Calu3 (cell line): ENCODE measurements around the gene ANO4. TPM values are rescaled to one million over a fixed set of nuclear protein-coding genes. Genes with fewer than 3 reads are reported as not detected.

Experiments used
- BruUV-seq: library from RNA; stranded (reverse); fragments of 400-500 nt; replicated peaks from 2 replicates; lab custom pipeline; 2021; lab: Mats Ljungman, UMichigan
- CTCF ChIA-PET: fragments of 300-600 bp; sonication (Branson Sonifier 250); formaldehyde crosslinking; loops from one replicate; lab custom pipeline; 2022; ENCODE audit warnings: antibody characterized with exemption; lab: Charles Lee
- DNase-seq: peaks from one replicate; pipeline ENCODE4 v3.0.0; 2022
- H3K27ac Mint-ChIP-seq: one replicate; pipeline ENCODE4 v1.8.0; 2022; ENCODE audit warnings: mixed read lengths; ENCODE audit not compliant: unreplicated experiment
- H3K27me3 Mint-ChIP-seq: one replicate; pipeline ENCODE4 v1.8.0; 2022; ENCODE audit warnings: mixed read lengths; ENCODE audit not compliant: unreplicated experiment
- H3K36me3 Mint-ChIP-seq: one replicate; pipeline ENCODE4 v1.8.0; 2022; ENCODE audit warnings: mild to moderate bottlenecking, moderate library complexity, mixed read lengths; ENCODE audit not compliant: insufficient read depth, unreplicated experiment
- H3K4me1 Mint-ChIP-seq: one replicate; pipeline ENCODE4 v1.8.0; 2022; ENCODE audit warnings: mild to moderate bottlenecking, low read depth, mixed read lengths; ENCODE audit not compliant: unreplicated experiment
- H3K4me3 Mint-ChIP-seq: one replicate; pipeline ENCODE4 v1.8.0; 2022; ENCODE audit warnings: mild to moderate bottlenecking, low read depth, moderate library complexity, mixed read lengths; ENCODE audit not compliant: unreplicated experiment
- H3K9me3 Mint-ChIP-seq: one replicate; pipeline ENCODE4 v1.8.0; 2022; ENCODE audit warnings: low read depth, mixed read lengths; ENCODE audit not compliant: unreplicated experiment
- intact Hi-C: fragments of 100-400 bp; cut with micrococcal nuclease; formaldehyde crosslinking; loops from one replicate; pipeline ENCODE4 v1.10.0; 2022; ENCODE audit not compliant: unreplicated experiment
- total RNA-seq: library from RNA; stranded (reverse); gene quantifications from 2 replicates; pipeline ENCODE4 v1.2.3, GENCODE V29; 2022
- TF ChIP-seq, protein P1 (sequence below): fragments of 200-600 bp; IDR thresholded peaks from one replicate; pipeline ENCODE4 v1.8.0; 2022; ENCODE audit warnings: antibody characterized with exemption; ENCODE audit not compliant: unreplicated experiment

Gene ANO4
- total RNA-seq, 1 experiment from 2014 or later: 1.9 TPM

GRCh38 chr12:100913872-100914592 lies 119.5 kb downstream of the ANO4 start:
- Mint-ChIP-seq H3K4me1 (no peaks in the 10 kb centered on the region), H3K27me3 (no peaks in the 10 kb centered on the region), H3K27ac (no peak overlapping the region), H3K4me3 (no peak overlapping the region), H3K9me3 (no peaks in the 10 kb centered on the region), H3K36me3 (no peaks in the 10 kb centered on the region)
- TF ChIP-seq, protein P1, sequence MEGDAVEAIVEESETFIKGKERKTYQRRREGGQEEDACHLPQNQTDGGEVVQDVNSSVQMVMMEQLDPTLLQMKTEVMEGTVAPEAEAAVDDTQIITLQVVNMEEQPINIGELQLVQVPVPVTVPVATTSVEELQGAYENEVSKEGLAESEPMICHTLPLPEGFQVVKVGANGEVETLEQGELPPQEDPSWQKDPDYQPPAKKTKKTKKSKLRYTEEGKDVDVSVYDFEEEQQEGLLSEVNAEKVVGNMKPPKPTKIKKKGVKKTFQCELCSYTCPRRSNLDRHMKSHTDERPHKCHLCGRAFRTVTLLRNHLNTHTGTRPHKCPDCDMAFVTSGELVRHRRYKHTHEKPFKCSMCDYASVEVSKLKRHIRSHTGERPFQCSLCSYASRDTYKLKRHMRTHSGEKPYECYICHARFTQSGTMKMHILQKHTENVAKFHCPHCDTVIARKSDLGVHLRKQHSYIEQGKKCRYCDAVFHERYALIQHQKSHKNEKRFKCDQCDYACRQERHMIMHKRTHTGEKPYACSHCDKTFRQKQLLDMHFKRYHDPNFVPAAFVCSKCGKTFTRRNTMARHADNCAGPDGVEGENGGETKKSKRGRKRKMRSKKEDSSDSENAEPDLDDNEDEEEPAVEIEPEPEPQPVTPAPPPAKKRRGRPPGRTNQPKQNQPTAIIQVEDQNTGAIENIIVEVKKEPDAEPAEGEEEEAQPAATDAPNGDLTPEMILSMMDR: no peak
- BruUV-seq: no TSS peak
- intact Hi-C loops: no loop called here
- CTCF ChIA-PET: no interaction called here
- DNase-seq: no peak

- intact Hi-C loops: no loop called here
- Mint-ChIP-seq H3K4me3 (no peak overlapping the region), H3K27ac (no peak overlapping the region), H3K9me3 (no peaks in the 10 kb centered on the region), H3K36me3 (no peaks in the 10 kb centered on the region), H3K27me3 (no peaks in the 10 kb centered on the region), H3K4me1 (no peaks in the 10 kb centered on the region)
- DNase-seq: no peak
- CTCF ChIA-PET: no interaction called here
- TF ChIP-seq, protein P1: no peak
- no TSS peak for BruUV-seq
Measured at GRCh38 chr12:100919116-100919515, 124.5 kb downstream of the ANO4 start.

GRCh38 chr12:100920493-100920892 lies 125.9 kb downstream of the ANO4 start:
- CTCF ChIA-PET: no interaction called here
- Mint-ChIP-seq H3K4me1 (no peaks in the 10 kb centered on the region), H3K9me3 (no peaks in the 10 kb centered on the region), H3K36me3 (no peaks in the 10 kb centered on the region), H3K27ac (no peak overlapping the region), H3K27me3 (no peaks in the 10 kb centered on the region), H3K4me3 (no peak overlapping the region)
- no peak for DNase-seq
- TF ChIP-seq, protein P1: no peak
- no TSS peak for BruUV-seq
- intact Hi-C loops: loop anchor here (10.0 kb wide), 1 partner anchor 194 kb away; no protein-coding TSS in a partner anchor

DNA sequence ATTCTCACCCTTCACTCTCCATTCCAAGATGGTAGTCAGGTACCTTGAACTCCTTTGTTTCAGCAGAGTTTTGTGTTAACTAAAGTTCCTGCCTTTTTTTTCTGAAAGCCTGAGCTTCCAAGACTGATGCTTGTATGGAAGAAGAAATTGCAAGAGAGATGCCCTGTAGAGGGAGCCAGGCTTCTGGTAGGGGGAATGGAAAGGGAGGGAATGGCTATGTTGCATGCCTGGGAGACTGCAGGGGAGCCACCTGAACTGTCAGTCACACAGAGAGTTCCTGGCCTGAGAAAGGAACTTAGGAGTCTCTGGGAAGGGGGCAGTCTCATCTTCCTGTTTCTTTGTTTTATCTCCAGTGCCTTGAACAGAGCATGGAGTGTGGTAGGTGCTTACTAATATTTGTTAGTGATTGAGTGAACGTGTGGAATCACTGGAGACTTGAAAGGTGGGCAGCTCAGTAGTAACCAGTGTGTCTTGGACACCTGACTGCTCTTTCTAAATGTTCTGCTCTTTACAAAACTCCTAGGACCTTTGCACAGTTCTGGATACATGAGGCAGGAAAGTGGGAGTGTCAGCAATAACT lies 132.2 kb downstream of the ANO4 start:
- no TSS peak for BruUV-seq
- CTCF ChIA-PET: interaction anchor here (1.2 to 1.7 kb wide), 2 partner anchors 350 to 396 kb away, joined by 3 to 7 read pairs; no protein-coding TSS in a partner anchor
- no peak overlapping the region for H3K4me3 Mint-ChIP-seq

More for the DNA sequence above, 132.2 kb downstream of the ANO4 start:
- intact Hi-C loops: loop anchor here (1.0 to 10.0 kb wide), 3 partner anchors 188 to 397 kb away; partner anchors contain the start of gene UTP20
- Mint-ChIP-seq H3K27me3 (no peaks in the 10 kb centered on the region), H3K4me1 (peaks cover 24% of the 10 kb centered on the region), H3K36me3 (no peaks in the 10 kb centered on the region), H3K9me3 (no peaks in the 10 kb centered on the region), H3K27ac (no peak overlapping the region)
- DNase-seq: peak; percentile 65
- TF ChIP-seq, protein P1: peak; percentile 59
